ENCODE results near the gene HIP1. TPM values are rescaled to one million over a fixed set of nuclear protein-coding genes. Genes with fewer than 3 reads are reported as not detected.

The HIP1 gene
- total RNA-seq, 1 experiment from 2014 or later: 11.1 TPM

DNA sequence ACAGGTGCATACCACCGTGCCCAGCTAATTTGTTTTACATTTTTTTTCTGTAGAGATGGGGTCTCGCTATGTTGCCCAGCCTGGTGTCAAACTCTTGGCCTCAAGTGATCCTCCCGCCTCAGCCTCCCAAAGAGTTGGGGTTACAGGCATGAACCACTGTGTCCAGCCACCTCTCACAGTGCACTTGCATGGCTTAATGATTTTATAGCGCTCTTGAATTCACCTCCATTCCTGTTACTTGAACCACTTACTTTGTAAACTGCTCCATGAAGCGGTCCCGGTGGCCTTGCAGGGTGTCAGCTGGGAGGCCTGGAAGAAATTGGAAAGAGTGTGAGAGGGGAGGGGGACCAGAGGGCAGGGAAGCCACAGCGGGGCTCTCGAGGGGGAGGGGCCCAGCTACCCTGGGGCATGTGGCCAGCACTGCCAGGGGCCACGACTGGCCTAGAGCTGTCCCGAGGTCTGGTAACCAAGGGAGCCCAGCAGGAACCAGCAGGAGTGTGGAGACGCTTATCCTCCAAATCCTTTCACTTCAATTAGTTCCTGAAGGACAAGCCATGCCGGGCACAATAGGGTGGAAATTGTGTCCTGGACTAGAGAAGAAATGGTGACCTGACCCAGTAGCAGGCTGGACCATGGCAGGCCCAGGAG lies 170.7 kb downstream of the HIP1 start:
- Mint-ChIP-seq H3K4me1 (ENCODE audit: insufficient read depth, unreplicated experiment) (peaks cover 20% of the 10 kb centered on the region), H3K9me3 (ENCODE audit: unreplicated experiment) (no peaks in the 10 kb centered on the region), H3K4me3 (ENCODE audit: unreplicated experiment) (no peak overlapping the region), H3K27ac (ENCODE audit: low read depth, unreplicated experiment) (no peak overlapping the region), H3K36me3 (ENCODE audit: insufficient read depth, unreplicated experiment) (peaks cover 33% of the 10 kb centered on the region), H3K27me3 (ENCODE audit: insufficient read depth, unreplicated experiment) (no peaks in the 10 kb centered on the region)
- no peak for DNase-seq (ENCODE audit: unreplicated experiment)
- ChIA-PET POLR2A (no interaction called here), CTCF (interaction anchor here (0.6 to 1.3 kb wide), 2 partner anchors 194 to 1018 kb away, joined by 3 read pairs; no protein-coding TSS in a partner anchor)
- TF ChIP-seq, protein P1, sequence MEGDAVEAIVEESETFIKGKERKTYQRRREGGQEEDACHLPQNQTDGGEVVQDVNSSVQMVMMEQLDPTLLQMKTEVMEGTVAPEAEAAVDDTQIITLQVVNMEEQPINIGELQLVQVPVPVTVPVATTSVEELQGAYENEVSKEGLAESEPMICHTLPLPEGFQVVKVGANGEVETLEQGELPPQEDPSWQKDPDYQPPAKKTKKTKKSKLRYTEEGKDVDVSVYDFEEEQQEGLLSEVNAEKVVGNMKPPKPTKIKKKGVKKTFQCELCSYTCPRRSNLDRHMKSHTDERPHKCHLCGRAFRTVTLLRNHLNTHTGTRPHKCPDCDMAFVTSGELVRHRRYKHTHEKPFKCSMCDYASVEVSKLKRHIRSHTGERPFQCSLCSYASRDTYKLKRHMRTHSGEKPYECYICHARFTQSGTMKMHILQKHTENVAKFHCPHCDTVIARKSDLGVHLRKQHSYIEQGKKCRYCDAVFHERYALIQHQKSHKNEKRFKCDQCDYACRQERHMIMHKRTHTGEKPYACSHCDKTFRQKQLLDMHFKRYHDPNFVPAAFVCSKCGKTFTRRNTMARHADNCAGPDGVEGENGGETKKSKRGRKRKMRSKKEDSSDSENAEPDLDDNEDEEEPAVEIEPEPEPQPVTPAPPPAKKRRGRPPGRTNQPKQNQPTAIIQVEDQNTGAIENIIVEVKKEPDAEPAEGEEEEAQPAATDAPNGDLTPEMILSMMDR (IDR thresholded peaks at IDR 0.05; ENCODE audit: unreplicated experiment): no peak
- intact Hi-C loops (cut with micrococcal nuclease): no loop called here
- BruUV-seq (replicated peaks): no TSS peak

- DNase-seq (ENCODE audit: unreplicated experiment): peak; percentile 96
- BruUV-seq (replicated peaks): no TSS peak
- POLR2A ChIA-PET: interaction anchor here (1.5 kb wide), 1 partner anchor 37 kb away, joined by 3 read pairs; no protein-coding TSS in a partner anchor
- Mint-ChIP-seq H3K9me3 (ENCODE audit: unreplicated experiment) (no peaks in the 10 kb centered on the region), H3K4me1 (ENCODE audit: insufficient read depth, unreplicated experiment) (peaks cover 20% of the 10 kb centered on the region), H3K27me3 (ENCODE audit: insufficient read depth, unreplicated experiment) (no peaks in the 10 kb centered on the region), H3K4me3 (ENCODE audit: unreplicated experiment) (no peak overlapping the region), H3K36me3 (ENCODE audit: insufficient read depth, unreplicated experiment) (peaks cover 41% of the 10 kb centered on the region), H3K27ac (ENCODE audit: low read depth, unreplicated experiment) (peak overlapping the region; percentile 63)
- intact Hi-C loops (cut with micrococcal nuclease): no loop called here
- TF ChIP-seq, protein P1 (IDR thresholded peaks at IDR 0.05; ENCODE audit: unreplicated experiment): no peak
- CTCF ChIA-PET: interaction anchor here (0.6 to 0.7 kb wide), 2 partner anchors 37 to 168 kb away, joined by 3 read pairs; no protein-coding TSS in a partner anchor
These were observed 173.5 kb downstream of the HIP1 start for GRCh38 chr7:75565132-75565837.

DNA sequence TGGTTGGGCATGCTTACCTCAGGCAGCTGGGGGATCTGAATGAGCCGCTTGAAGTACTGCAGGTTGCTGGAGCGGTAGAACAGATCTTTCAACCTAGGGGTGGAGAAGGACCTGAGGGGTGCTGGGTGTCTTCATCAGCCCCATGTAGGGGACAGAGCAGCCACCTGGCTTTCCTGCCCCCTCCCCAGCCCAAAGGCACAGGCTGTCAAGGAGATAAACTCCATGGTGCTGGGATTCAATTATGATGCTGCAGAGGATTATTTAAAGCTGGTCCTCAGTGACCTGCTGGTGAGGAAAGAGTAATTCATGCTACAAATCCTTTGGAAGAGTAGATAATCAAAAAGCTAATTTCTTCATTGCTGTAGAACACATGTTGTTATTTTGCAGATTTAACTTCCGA lies 175.6 kb downstream of the HIP1 start:
- H3K9me3 Mint-ChIP-seq (ENCODE audit: unreplicated experiment): no peaks in the 10 kb centered on the region
- H3K4me1 Mint-ChIP-seq (ENCODE audit: insufficient read depth, unreplicated experiment): peaks cover 20% of the 10 kb centered on the region
- no TSS peak for BruUV-seq (replicated peaks)
- CTCF ChIA-PET: no interaction called here
- H3K36me3 Mint-ChIP-seq (ENCODE audit: insufficient read depth, unreplicated experiment): peaks cover 33% of the 10 kb centered on the region
- H3K4me3 Mint-ChIP-seq (ENCODE audit: unreplicated experiment): no peak overlapping the region
- H3K27ac Mint-ChIP-seq (ENCODE audit: low read depth, unreplicated experiment): no peak overlapping the region
- TF ChIP-seq, protein P1 (IDR thresholded peaks at IDR 0.05; ENCODE audit: unreplicated experiment): no peak
- POLR2A ChIA-PET: interaction anchor here (0.6 to 0.9 kb wide), 2 partner anchors 13 to 22 kb away, joined by 3 to 4 read pairs; no protein-coding TSS in a partner anchor
- intact Hi-C loops (cut with micrococcal nuclease): no loop called here
- no peak for DNase-seq (ENCODE audit: unreplicated experiment)
- no peaks in the 10 kb centered on the region for H3K27me3 Mint-ChIP-seq (ENCODE audit: insufficient read depth, unreplicated experiment)

GRCh38 chr7:75559976-75560365 lies 178.8 kb downstream of the HIP1 start:
- intact Hi-C loops (cut with micrococcal nuclease): no loop called here
- ChIA-PET CTCF (no interaction called here), POLR2A (interaction anchor here (0.7 kb wide), 1 partner anchor 173 kb away, joined by 3 read pairs; no protein-coding TSS in a partner anchor)
- Mint-ChIP-seq H3K36me3 (ENCODE audit: insufficient read depth, unreplicated experiment) (peaks cover 31% of the 10 kb centered on the region), H3K4me1 (ENCODE audit: insufficient read depth, unreplicated experiment) (peaks cover 2% of the 10 kb centered on the region), H3K9me3 (ENCODE audit: unreplicated experiment) (no peaks in the 10 kb centered on the region), H3K4me3 (ENCODE audit: unreplicated experiment) (no peak overlapping the region), H3K27ac (ENCODE audit: low read depth, unreplicated experiment) (no peak overlapping the region), H3K27me3 (ENCODE audit: insufficient read depth, unreplicated experiment) (no peaks in the 10 kb centered on the region)
- BruUV-seq (replicated peaks): no TSS peak
- DNase-seq (ENCODE audit: unreplicated experiment): no peak
- TF ChIP-seq, protein P1 (IDR thresholded peaks at IDR 0.05; ENCODE audit: unreplicated experiment): no peak

All from MCF 10A (cell line).